ENCODE results near the gene CAMK2N2. TPM values are rescaled to one million over a fixed set of nuclear protein-coding genes. Genes with fewer than 3 reads are reported as not detected.

The CAMK2N2 gene
- 1 to 10 TPM; 9.1 to 9.6 TPM for total RNA-seq
- polyA plus RNA-seq (ENCODE audit: insufficient read length in 2 of 2), result 100 to 1,000 TPM; 203 to 204 TPM
- long read RNA-seq, donor 1, transcript CAMK2N2-201 (2 exons, 1,362 nt), result major isoform, 117 of 117 reads
- long read RNA-seq, donor 1, partial matches to known transcripts, result 0 of 117 reads
- long read RNA-seq, donor 1, other reads (novel, unspliced or antisense), result 0 of 117 reads
- long read RNA-seq, donor 2, transcript CAMK2N2-201 (2 exons, 1,362 nt), result major isoform, 43 of 43 reads
- long read RNA-seq, donor 2, partial matches to known transcripts, result 0 of 43 reads
- long read RNA-seq, donor 2, other reads (novel, unspliced or antisense), result 0 of 43 reads
- long read RNA-seq, donor 3, transcript CAMK2N2-201 (2 exons, 1,362 nt), result major isoform, 70 of 70 reads
- long read RNA-seq, donor 3, partial matches to known transcripts, result 0 of 70 reads
- long read RNA-seq, donor 3, other reads (novel, unspliced or antisense), result 0 of 70 reads
- long read RNA-seq, donor 4, result 0 reads

DNA sequence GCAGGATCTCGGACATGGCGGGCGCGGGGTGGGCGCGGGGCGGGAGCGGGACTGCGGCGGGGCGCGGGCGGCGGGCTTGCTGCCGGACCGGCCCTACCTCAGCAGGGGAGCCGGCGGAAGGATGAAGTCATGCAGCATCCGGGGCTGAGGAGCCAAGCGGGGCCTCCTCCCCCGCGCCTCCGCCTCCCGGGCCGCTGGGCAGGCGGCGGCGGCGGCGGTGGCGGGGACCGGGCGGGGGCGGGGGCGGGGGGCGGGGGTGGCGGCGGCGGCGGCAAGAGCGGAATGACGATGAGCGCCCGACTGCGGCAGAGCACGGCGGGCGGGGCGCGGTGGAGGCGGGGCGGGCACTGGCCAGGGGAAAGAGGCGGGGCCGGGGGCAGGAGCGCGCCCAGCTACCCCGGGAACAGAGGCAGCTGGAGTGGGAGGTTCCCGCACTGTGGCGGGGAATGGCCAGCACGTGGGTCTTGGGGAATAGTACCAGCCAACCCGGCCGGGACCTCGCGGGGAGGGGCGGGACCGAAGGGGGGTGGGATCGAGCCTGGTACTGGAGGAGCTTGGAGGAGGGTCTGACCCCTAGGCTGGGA lies at the start of gene CAMK2N2:
CAMK2N2 (minus strand) TSS at position 284 of the 584 bp plus-strand sequence; CDS start at position 16, 268 bp downstream.
- Histone ChIP-seq H3K4me1 (ENCODE audit: control insufficient read depth, insufficient read depth, low read length) (peaks cover 41% of the 10 kb centered on the region), H3K27me3 (ENCODE audit: control insufficient read depth, insufficient read depth, low read length) (peaks cover 26% of the 10 kb centered on the region), H3K36me3 (ENCODE audit: control insufficient read depth, insufficient read depth, low read length) (peaks cover 9% of the 10 kb centered on the region), H3K27ac (ENCODE audit: low read depth, low read length) (peak within 1 kb of the TSS; percentile 25), H3K4me3 (ENCODE audit: low read depth, low read length) (peak within 1 kb of the TSS; percentile 54), H3K9me3 (ENCODE audit: control insufficient read depth, insufficient read depth, low read length) (no peaks in the 10 kb centered on the region)
- peak in 2 of 6 donors; percentile 78 to 91 for DNase-seq (ENCODE audit: low read depth in 4 of 6, low spot score in 6 of 6)
- 0% methylated on average over 51 of the region's 67 CpGs for WGBS (ENCODE audit: insufficient coverage)

DNA sequence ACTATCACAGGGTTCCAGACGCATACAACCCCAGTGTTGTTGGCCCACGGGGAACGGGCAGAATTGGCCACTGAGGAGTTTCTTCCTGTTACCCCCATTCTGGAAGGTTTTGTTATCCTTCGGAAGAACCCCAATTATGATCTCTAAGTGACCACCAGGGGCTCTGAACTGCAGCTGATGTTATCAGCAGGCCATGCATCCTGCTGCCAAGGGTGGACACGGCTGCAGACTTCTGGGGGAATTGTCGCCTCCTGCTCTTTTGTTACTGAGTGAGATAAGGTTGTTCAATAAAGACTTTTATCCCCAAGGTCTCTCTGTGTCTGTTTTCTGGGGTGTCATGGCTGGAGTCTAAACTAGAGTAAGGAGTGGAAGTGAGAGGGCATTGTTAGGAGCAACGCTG lies 47.4 kb upstream of the CAMK2N2 start:
- H3K36me3 ChIP-seq (ENCODE audit: control insufficient read depth, insufficient read depth, low read length), result peaks cover 64% of the 10 kb centered on the region

GRCh38 chr3:184307915-184308314 lies 46.6 kb upstream of the CAMK2N2 start:
- H3K4me3 ChIP-seq (ENCODE audit: low read depth, low read length), result no peak overlapping the region
- H3K27ac ChIP-seq (ENCODE audit: low read depth, low read length), result no peak overlapping the region
- DNase-seq (ENCODE audit: low read depth in 4 of 6, low spot score in 6 of 6), result no peak
- H3K27me3 ChIP-seq (ENCODE audit: control insufficient read depth, insufficient read depth, low read length), result no peaks in the 10 kb centered on the region
- WGBS (ENCODE audit: insufficient coverage), result 95% methylated on average over 9 of the region's 9 CpGs
- H3K36me3 ChIP-seq (ENCODE audit: control insufficient read depth, insufficient read depth, low read length), result peaks cover 72% of the 10 kb centered on the region
- no peaks in the 10 kb centered on the region for H3K9me3 ChIP-seq (ENCODE audit: control insufficient read depth, insufficient read depth, low read length)
- H3K4me1 ChIP-seq (ENCODE audit: control insufficient read depth, insufficient read depth, low read length), result no peaks in the 10 kb centered on the region

More for the DNA sequence above, 47.4 kb upstream of the CAMK2N2 start:
- Histone ChIP-seq H3K27ac (ENCODE audit: low read depth, low read length) (no peak overlapping the region), H3K9me3 (ENCODE audit: control insufficient read depth, insufficient read depth, low read length) (no peaks in the 10 kb centered on the region), H3K4me3 (ENCODE audit: low read depth, low read length) (no peak overlapping the region), H3K27me3 (ENCODE audit: control insufficient read depth, insufficient read depth, low read length) (no peaks in the 10 kb centered on the region), H3K4me1 (ENCODE audit: control insufficient read depth, insufficient read depth, low read length) (peaks cover under 1% of the 10 kb centered on the region)
- DNase-seq (ENCODE audit: low read depth in 4 of 6, low spot score in 6 of 6), result no peak
- WGBS (ENCODE audit: insufficient coverage), result 86% methylated on average over 4 of the region's 7 CpGs

DNA sequence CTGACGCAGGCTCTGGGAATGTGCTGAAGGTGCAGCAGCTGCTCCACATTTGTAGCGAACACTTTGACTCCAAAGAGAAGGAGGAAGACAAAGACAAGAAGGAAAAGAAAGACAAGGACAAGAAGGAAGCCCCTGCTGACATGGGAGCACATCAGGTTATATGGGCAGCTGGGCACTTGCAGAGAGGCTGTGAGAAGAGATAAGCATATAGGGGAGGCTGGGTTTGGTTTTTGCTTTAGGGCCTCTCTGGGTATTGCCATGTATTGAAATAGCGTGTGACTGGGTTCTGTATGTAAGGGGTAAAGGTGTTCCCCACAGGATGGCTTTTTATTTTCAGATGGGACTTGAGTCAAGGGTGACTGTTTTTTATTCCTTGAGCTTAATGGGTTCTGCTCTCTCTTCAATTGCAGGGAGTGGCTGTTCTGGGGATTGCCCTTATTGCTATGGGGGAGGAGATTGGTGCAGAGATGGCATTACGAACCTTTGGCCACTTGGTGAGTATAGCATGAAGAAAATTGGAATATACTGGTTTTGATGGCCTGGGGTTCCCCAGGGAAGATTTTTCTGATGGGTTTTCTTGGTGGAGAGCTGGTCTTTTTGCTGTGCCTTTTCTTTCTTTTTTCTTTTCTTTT lies 45.1 kb upstream of the CAMK2N2 start:
- no peak for DNase-seq (ENCODE audit: low read depth in 4 of 6, low spot score in 6 of 6)
- Histone ChIP-seq H3K36me3 (ENCODE audit: control insufficient read depth, insufficient read depth, low read length) (peaks cover 86% of the 10 kb centered on the region), H3K4me3 (ENCODE audit: low read depth, low read length) (no peak overlapping the region), H3K27ac (ENCODE audit: low read depth, low read length) (no peak overlapping the region), H3K4me1 (ENCODE audit: control insufficient read depth, insufficient read depth, low read length) (no peaks in the 10 kb centered on the region), H3K27me3 (ENCODE audit: control insufficient read depth, insufficient read depth, low read length) (no peaks in the 10 kb centered on the region), H3K9me3 (ENCODE audit: control insufficient read depth, insufficient read depth, low read length) (no peaks in the 10 kb centered on the region)
- WGBS (ENCODE audit: insufficient coverage), result 85% methylated on average over 3 of the region's 4 CpGs

DNA sequence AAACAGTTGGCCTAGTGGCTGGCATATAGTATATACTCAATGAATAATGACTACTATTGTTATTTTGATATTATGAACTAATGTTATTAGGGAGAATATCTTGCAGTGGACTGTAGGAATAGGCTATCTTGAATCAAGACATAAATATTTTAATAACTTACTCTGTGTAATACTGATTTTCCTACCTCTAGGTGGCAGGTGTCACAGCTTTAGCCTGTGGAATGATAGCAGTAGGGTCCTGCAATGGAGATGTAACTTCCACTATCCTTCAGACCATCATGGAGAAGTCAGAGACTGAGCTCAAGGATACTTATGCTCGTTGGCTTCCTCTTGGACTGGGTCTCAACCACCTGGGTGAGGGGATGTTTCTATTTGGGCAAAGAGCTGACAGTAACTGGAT lies 44.2 kb upstream of the CAMK2N2 start:
- peak in 2 of 6 donors; percentile 23 to 53 for DNase-seq (ENCODE audit: low read depth in 4 of 6, low spot score in 6 of 6)
- Histone ChIP-seq H3K27me3 (ENCODE audit: control insufficient read depth, insufficient read depth, low read length) (no peaks in the 10 kb centered on the region), H3K9me3 (ENCODE audit: control insufficient read depth, insufficient read depth, low read length) (no peaks in the 10 kb centered on the region), H3K36me3 (ENCODE audit: control insufficient read depth, insufficient read depth, low read length) (peaks cover 92% of the 10 kb centered on the region), H3K4me3 (ENCODE audit: low read depth, low read length) (no peak overlapping the region), H3K27ac (ENCODE audit: low read depth, low read length) (no peak overlapping the region), H3K4me1 (ENCODE audit: control insufficient read depth, insufficient read depth, low read length) (no peaks in the 10 kb centered on the region)
- 89% methylated on average over 1 of the region's 1 CpG for WGBS (ENCODE audit: insufficient coverage)

GRCh38 chr3:184300378-184300720 lies 39.0 kb upstream of the CAMK2N2 start:
- Histone ChIP-seq H3K36me3 (ENCODE audit: control insufficient read depth, insufficient read depth, low read length) (peaks cover 43% of the 10 kb centered on the region), H3K9me3 (ENCODE audit: control insufficient read depth, insufficient read depth, low read length) (no peaks in the 10 kb centered on the region), H3K27me3 (ENCODE audit: control insufficient read depth, insufficient read depth, low read length) (no peaks in the 10 kb centered on the region), H3K4me1 (ENCODE audit: control insufficient read depth, insufficient read depth, low read length) (peaks cover 7% of the 10 kb centered on the region), H3K27ac (ENCODE audit: low read depth, low read length) (no peak overlapping the region), H3K4me3 (ENCODE audit: low read depth, low read length) (no peak overlapping the region)
- DNase-seq (ENCODE audit: low read depth in 4 of 6, low spot score in 6 of 6), result no peak
- WGBS (ENCODE audit: insufficient coverage), result no CpG with 5 or more reads among the region's 3 CpGs

- H3K9me3 ChIP-seq (ENCODE audit: control insufficient read depth, insufficient read depth, low read length), result no peaks in the 10 kb centered on the region
- H3K4me1 ChIP-seq (ENCODE audit: control insufficient read depth, insufficient read depth, low read length), result peaks cover 7% of the 10 kb centered on the region
- peak overlapping the region; percentile 85 for H3K4me3 ChIP-seq (ENCODE audit: low read depth, low read length)
- no peak for DNase-seq (ENCODE audit: low read depth in 4 of 6, low spot score in 6 of 6)
- WGBS (ENCODE audit: insufficient coverage), result 8% methylated on average over 19 of the region's 29 CpGs
- H3K36me3 ChIP-seq (ENCODE audit: control insufficient read depth, insufficient read depth, low read length), result peaks cover 38% of the 10 kb centered on the region
- H3K27ac ChIP-seq (ENCODE audit: low read depth, low read length), result peak overlapping the region; percentile 18
- H3K27me3 ChIP-seq (ENCODE audit: control insufficient read depth, insufficient read depth, low read length), result no peaks in the 10 kb centered on the region
Measured at GRCh38 chr3:184299488-184300377, 38.4 kb upstream of the CAMK2N2 start.

DNA sequence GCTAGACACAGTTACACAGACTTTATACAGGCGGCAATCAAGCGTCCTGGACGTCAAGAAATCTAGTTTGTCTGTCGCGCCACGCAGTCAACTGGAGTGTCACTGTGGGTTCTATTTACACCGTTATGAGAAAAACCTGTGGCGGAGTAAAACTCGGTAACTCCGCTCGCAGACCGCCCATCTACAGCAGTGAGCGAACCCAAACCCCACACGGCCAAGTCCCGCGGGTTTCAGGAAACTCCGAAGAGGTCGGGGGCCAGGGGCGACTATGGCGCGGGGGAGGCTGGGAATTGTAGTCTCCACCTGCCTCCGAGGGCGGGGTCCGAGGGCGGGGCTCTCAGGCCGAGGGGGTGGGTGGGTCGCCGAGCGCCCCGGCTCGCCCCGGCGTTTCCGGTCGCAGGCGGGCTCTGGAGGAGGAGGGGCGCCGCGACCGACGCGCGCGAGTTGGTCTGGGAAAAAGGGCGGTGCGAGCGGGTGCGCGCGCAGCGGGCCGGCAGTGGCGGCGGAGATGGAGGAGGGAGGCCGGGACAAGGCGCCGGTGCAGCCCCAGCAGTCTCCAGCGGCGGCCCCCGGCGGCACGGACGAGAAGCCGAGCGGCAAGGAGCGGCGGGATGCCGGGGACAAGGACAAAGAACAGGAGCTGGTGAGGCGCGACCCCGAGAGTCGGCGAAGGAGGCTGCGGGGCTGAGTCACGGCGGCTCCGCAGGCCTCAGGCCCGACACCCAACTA lies 37.6 kb upstream of the CAMK2N2 start, which contains the start of gene PSMD2:
PSMD2 (plus strand) TSS at position 483 of the 729 bp plus-strand sequence; CDS start at position 509, 26 bp downstream.
- Histone ChIP-seq H3K27me3 (ENCODE audit: control insufficient read depth, insufficient read depth, low read length) (no peaks in the 10 kb centered on the region), H3K4me1 (ENCODE audit: control insufficient read depth, insufficient read depth, low read length) (peaks cover 7% of the 10 kb centered on the region), H3K9me3 (ENCODE audit: control insufficient read depth, insufficient read depth, low read length) (no peaks in the 10 kb centered on the region), H3K27ac (ENCODE audit: low read depth, low read length) (peak within 1 kb of the TSS; percentile 87), H3K36me3 (ENCODE audit: control insufficient read depth, insufficient read depth, low read length) (peaks cover 30% of the 10 kb centered on the region), H3K4me3 (ENCODE audit: low read depth, low read length) (peak within 1 kb of the TSS; percentile 85)
- DNase-seq (ENCODE audit: low read depth in 4 of 6, low spot score in 6 of 6), result peak; percentile 82 to 99 (median 92)
- WGBS (ENCODE audit: insufficient coverage), result under 1% methylated on average over 77 of the region's 78 CpGs
